GM08714 (cell line): ENCODE measurements around the gene ZP3.
"Not testable (repeated sequence)": the region's sequence is repeated elsewhere in the genome, so short reads cannot be mapped to it uniquely, and the experiment has no call there.

Experiments used
- H3K4me3 ChIP-seq: fragments of 200-500 bp; sonication (Bioruptor generic); 2 replicates; pipeline ENCODE4 v1.5.1; 2014; ENCODE audit warnings: mild to moderate bottlenecking, low read length, inconsistent platforms

Gene ZP3

DNA sequence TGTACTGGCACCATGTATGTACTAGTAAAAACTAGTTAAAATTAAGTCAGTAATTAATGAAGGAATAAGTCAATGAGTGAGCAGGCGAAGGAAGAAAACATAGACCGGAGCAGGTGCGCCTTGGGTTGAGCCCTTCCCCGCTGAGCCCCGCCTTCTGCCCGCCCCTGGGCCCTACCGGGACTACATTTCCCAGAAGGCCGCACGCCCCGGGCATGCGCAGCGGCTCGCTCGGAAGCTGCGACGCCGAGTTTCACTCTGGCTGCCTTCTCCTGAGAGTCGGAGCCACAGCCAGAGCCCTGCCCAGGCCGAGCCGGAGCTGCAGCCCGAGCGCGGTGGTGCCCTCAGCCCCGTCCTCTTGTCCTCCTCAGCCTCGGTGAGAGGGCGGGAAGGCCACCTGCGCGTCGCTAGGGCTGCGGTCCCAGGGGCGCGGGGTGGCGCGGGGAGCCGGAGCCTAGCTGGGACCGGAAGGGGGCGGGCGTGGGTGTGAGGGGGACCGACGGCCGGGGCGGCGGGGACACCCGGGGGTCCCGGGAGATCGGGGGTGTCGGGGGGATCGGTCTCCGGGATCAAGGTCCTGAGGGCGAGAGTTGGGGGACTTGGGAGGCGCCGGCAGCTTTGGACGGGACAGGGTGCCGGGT, 36.8 kb downstream of the ZP3 start, which contains the start of gene DTX2:
Gene DTX2 (plus strand): TSS at position 246 of the 638 bp plus-strand sequence. CDS start 18,801 bp downstream, outside the sequence.
- H3K4me3 ChIP-seq = peak within 1 kb of the TSS; percentile 53; the same call in 1 of the 2 replicates

DNA sequence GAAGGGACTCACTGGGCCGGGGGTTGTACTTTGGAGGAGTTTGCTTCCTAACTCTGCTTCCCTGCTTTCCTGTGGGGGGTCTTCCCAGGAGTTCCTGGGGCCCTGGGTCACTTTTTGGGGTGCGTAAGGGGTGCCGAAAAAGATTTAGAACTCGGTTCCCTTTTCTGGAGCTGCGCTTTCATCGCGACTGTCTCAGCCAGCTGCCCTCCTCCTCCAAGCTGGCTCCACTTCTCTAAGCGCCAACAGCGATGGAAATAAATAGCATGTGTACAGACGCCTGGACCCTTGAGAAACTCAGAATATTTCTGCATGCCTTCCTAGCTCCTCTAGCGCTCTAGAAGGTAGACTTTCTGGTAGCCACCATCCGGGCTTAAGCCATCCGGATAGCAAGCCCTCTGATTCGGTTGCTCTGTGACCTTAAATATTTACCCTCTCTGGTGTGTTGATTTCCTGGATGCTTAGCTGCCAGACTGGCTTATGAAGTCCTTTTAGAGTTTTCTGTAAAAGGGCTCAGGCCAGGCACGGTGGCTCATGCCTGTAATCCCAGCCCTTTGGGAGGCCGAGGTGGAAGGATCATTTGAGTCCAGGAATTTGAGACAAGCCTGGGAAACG, 37.6 kb downstream of the ZP3 start:
- H3K4me3 ChIP-seq = not testable (repeated sequence)

DNA sequence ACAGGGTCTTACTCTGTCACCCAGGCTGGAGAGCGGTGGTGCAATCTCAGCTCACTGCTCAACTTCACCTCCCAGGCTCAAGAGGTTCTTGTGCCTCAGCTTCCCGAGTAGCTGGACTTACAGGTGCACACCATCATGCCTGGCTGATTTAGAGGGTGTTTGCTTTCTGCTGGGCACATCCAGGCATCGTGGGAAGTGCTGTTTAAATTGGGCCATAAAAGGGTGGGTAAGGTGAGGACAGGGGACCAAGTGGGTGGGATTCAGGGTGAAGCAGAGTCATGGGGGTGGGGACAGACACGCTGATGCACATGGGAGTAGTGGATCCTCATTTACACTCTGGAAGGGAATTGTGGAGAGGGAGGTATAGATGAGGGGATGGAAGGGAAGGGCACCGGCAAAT, 40.2 kb downstream of the ZP3 start:
- not testable (repeated sequence) for H3K4me3 ChIP-seq

DNA sequence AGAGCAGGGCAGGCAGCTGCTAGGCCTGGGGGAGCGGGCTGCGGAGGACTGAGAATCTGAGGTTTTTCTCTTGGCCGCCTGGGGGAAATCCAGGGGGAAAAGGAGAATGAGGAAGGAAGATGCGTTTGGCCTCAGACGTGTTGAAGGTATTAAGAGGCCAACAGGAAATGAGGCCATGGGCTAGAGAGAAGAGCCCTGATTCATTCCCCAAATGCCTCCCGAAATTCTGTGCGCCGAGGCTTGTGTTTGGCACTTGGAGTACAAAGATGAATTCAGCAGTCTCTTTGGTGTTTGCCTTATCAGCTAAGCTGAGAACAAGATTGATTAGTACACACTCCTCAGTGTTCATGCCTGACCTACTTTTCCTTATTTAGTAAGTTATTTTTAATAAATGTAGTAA, 41.2 kb downstream of the ZP3 start:
- not testable (repeated sequence) for H3K4me3 ChIP-seq

DNA sequence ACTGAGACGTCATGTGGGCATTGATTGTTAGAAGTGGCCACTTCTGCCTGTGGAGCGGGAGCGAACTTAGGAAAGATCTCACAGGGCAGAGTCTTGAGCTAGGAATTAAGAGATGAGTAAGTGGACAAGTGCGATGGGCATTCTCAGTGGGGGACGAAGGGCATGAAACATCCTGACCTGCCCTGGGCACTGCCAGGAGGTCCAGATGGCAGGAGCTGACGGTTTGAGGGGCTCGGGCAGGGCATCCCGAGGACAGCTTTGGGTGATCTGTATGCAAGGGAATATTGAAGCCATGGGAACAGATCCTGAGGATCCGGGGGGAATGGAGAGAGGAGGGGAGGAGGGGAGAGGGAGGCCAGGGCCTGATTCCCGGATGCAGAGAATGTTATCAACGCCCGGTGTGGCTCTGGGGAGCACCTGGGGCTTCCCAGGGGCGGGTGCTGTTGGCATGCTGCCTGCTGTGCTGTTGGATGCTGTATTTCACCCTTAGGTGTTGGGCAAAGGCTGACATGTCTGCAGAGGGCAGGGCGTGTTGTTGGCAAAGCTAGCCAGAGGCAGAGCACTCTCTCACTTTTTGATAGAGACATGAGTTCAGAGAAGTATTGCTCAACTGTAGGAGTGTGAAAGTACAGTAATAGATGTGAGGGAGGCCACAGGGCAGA, 43.1 kb downstream of the ZP3 start:
- H3K4me3 ChIP-seq = not testable (repeated sequence)

DNA sequence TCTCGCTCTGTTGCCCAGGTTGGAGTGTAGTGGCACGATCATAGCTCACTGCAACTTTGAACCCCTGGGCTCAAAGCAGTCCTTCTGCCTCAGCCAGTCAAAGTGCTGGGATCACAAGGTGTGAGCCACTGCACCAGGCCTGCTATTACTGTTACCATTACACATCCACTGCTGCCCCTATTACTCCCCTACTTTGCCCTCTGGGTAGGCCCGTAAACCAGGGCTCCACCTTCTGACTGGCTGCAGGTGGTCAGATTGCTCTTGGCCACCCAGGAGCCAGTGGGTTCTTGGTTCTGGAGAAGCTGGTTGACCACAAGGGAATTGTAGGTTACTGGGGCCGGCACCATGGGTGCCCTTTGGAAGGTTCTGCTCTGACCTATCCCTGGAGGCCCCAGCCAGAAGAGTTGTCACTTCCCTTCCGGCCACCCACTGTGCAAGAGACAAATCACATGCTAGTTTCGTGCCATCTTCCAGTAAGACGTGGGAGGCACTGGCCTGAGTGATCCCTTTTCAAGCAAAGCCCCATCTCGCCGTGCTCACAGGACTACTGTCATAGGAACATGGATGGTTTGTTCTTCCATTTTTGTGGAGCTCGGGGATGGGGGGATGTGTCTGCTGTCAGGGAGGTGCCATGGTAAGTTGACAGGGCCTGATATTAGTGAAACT, 46.9 kb downstream of the ZP3 start:
- not testable (repeated sequence) for H3K4me3 ChIP-seq

DNA sequence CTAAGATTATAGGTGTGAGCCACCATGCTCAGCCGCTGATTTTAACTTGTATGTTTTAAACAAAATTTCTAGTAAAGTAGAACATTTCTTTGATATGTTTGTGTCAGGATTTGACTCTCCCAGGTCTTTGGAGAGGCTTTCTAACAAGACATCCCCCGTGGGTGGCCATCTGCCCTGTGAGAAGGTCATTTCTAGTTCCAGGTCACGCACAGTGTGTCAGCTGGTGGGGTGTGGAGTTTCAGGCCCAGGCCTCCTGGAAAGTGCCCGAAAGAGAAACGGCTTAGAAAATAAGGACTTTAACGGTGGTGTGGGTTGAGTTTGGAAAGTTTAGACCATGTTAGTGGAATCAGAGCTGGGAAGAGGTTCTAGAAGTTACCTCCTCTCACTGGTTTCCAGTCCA, 48.3 kb downstream of the ZP3 start:
- H3K4me3 ChIP-seq = not testable (repeated sequence)

DNA sequence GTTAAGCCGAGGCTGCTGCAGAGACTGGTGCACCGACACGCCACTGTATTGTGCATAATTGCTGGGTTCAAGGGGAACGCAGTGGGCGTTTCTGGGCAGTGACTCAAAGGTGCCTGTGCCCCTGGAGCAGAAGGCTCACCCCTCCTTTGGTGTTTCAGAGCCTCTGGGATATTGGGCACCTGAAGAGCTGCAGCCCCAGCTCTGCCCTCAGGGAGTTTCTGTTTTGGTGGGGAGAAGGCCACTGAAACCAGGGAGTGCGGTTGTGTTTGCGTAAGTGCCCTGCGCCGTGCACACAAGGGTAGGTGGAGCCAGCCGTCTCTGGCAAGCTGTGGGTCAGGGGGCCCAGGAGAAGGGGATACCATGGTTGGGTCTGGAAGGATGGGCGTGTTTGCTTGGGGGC, 51.5 kb downstream of the ZP3 start:
- H3K4me3 ChIP-seq = not testable (repeated sequence)

DNA sequence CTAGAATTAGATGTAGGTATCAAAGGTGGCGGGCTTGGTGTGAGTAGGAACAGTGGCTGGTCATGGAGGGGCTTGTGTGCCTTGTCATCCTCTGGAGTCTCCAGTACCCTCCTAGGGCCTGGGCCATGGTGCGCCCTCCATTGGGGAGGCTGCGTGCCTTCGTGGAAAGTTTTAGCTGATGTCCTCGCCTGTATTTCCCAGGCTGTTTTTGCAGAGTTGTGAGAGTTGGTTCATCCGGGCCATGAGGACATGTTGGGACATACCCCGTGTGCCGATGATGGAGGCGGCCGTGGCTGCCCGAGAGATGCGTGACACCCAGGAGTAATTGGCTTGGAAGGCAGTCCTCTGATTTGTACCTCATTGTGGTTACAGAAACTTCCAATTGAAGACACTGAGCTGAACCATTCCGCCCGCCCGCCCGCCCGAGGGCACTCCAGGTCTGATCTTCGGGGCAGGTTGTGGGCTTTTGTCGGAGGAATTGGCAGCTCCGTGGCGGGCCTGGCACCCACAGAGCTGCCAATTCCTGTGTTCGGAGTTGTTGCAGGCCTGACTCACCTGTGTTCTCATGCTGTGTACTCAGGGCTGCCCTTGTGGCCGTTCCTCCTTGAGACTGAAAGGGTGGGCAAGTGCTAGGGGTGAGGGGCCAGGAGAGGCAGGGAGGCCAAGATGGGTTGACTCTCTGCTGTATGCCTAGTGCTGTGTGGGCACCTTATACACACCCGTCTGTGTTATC, 52.2 kb downstream of the ZP3 start:
- not testable (repeated sequence) for H3K4me3 ChIP-seq

DNA sequence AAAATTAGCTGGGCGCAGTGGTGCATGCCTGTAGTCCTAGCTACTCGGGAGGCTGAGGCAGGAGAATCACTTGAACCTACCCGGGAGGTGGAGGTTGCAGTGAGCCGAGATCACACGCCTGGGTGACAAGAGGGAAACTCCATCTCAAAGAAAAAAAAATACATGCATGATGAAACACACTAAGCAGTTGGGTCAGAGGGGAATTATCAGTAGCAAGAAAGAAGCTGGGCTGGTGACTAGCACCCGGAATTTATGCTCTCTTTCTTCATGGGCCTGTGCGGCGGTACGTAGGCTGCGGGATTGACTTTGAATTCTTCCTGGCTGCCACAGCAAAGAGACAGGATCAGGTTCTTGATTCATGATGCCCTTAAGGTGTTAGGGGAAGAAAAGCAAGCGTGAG, 54.9 kb downstream of the ZP3 start:
- not testable (repeated sequence) for H3K4me3 ChIP-seq

DNA sequence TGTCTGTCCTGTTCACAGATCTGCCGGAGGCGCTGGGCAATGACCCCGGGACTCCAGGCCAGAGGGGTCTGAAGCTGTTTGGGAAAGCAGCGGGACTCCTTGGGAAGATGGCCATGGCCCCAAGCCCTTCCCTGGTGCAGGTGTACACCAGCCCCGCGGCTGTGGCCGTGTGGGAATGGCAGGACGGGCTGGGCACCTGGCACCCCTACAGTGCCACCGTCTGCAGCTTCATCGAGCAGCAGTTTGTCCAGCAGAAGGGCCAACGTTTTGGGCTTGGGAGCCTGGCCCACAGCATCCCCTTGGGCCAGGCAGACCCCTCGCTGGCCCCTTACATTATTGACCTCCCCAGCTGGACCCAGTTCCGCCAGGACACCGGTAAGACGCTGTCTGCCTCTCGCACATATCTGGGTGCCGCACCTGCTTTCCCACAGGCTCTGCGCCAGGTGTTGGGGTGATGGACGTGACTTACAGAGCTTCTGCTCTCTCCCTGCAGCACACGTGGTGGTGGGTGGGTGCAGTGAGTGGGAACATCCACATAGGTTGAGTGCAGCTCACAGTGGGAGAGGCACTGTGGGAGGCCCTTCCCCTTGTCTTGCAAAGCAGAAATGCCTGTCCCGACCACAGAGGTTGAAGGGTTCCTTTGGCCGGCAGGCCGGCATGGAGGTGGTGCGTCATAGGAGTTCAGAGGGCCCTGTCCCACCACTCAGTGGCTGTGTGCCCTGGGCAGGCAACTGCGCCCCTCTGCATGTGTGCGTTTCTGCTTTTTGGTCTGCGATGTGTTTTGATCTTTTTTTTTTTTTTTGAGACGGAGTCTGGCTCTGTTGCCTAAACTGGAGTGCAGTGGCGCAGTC, 55.9 kb downstream of the ZP3 start:
- H3K4me3 ChIP-seq = not testable (repeated sequence)

DNA sequence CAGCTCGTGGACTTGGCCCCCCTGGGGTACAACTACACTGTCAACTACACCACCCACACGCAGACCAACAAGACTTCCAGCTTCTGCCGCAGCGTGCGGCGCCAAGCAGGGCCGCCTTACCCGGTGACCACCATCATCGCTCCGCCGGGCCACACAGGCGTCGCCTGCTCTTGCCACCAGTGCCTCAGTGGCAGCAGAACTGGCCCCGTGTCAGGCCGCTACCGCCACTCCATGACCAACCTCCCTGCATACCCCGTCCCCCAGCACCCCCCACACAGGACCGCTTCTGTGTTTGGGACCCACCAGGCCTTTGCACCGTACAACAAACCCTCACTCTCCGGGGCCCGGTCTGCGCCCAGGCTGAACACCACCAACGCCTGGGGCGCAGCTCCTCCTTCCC, 57.9 kb downstream of the ZP3 start:
- not testable (repeated sequence) for H3K4me3 ChIP-seq

DNA sequence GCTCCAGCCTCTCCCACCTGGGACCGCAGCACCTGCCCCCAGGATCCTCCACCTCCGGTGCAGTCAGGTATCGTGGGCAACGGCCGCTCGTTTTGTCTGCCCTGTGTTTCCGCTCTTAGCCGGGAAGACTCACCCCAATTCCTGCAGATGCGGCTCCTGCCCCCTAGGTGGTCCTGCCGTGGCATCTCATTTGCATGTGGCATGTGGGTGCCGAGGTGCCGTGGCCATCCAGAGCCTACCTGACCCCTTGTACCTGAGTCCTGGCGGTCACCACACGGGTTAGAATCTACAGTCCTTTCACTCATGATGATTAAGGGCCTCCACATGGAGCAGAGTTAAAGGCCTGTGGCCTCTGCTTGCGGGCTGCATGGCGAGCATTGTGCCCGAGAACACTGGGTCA, 58.3 kb downstream of the ZP3 start:
- not testable (repeated sequence) for H3K4me3 ChIP-seq

DNA sequence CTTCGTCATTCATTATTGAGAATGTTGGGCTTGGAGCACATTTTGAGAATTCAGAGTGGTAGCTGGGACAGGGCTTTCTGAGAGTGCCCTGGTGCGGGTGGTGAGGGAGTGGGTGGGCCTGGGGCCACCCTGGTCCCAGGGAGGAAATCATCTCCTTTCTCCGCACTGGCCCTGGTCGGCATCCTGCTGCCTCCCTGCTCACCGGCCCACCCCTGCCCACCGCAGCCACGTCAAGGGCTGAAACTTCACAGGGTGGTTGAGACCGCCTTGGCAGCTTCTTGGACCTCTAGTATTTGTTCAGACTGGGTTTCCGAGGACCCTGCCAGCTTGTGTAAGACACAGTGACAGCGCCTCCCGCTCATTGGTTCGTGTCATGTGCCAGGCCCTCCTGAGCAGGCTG, 59.7 kb downstream of the ZP3 start:
- H3K4me3 ChIP-seq = not testable (repeated sequence)

DNA sequence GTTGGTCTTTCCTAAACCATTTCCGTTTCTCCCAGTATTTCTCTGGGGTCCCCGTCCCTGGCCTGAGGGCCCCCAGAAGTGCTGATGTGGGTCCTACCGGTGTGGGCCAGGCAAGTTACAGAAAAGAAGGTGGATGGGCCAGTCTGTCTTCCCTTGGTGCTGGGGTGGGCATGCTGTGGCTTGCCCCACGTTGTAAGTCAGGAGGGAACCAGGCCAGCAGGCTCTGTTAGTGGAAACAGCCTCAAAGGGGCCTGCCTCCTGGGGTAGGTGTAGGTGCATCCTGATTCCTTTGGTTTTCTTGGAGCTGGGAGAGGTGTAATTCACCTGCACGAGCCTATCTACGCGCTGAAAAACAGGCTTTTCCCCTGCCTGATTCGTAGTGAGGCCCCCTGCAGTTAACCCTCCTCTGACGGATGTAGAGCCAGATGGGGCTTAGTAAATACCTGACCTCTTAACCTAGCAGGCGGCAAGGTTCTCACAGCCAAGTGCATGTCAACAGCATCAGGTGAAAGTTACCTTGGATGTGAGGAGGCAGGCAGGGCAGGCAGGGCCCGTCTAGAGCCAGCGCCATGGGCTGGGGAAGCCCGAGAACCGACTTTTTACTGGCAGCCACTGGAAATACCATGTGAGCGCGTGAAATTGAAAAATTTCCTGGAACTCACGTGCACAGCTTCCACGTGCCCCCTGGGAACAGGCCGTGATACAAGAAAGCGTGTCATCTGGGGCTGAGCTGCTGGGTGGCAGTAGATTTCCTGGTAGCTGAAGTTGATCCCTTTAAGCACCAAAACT, 61.3 kb downstream of the ZP3 start:
- H3K4me3 ChIP-seq = not testable (repeated sequence)

DNA sequence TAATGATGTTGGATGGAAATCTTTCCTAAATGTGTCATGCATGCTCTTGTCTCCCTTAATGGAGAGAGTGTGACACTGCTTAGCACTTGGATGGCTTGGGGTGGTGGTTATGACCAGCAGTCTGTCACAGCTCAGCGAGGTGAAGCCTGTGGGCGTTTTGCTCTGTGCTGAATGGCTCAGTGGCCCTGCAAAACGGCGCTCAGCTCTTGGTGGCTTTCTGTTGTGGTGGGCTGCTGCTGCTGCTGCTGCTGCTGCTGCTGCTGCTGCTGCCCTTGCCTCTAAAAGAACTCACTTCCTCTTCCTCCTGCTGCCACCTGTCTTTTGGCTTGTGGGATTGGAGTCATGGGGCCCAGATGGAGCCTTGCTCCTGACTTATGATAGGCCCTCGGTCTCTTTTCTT, 61.9 kb downstream of the ZP3 start:
- H3K4me3 ChIP-seq = not testable (repeated sequence)

DNA sequence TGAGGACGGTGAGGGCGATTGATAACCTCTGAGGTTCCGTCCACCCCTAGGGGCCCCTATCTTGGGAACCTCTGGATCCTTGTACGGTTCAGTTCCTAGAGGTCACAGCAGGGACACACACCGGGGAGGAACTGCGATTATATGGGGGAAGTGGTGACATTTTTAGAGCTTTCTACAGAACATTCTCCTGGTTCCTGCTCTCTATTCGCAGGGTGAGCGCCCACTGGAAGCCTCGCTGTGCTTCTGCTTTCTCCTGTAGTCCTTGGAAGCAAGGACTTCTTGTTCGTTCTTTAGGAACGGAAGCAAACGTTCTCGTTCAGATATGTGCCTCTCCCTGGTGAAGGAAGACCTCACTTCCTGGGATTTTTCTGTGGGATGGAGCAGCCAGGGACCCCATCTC, 63.2 kb downstream of the ZP3 start:
- not testable (repeated sequence) for H3K4me3 ChIP-seq
